Kidney (tissue), 14 donors: ENCODE results near the gene ZMIZ2. TPM values are rescaled to one million over a fixed set of nuclear protein-coding genes. Genes with fewer than 3 reads are reported as not detected.

Experiments used
- DNase-seq, 5 donors: peaks; one replicate each; pipeline ENCODE4 v3.0.0-alpha.2; 2013 to 2020
- FAIRE-seq: peaks from 2 replicates; lab custom pipeline; 2012; peaks lifted over from hg19 to GRCh38; lab: Jason Lieb, UNC
- H3K27ac ChIP-seq, 2 donors: one replicate each; pipeline ENCODE4 v1.7.0; 2013; ENCODE audit warnings: low read depth in 2 of 2, low read length in 2 of 2, inconsistent platforms in 1 of 2
- H3K27me3 ChIP-seq: one replicate; pipeline ENCODE4 v1.7.1; 2013; ENCODE audit warnings: low read length, inconsistent platforms; ENCODE audit not compliant: control insufficient read depth, insufficient read depth
- H3K36me3 ChIP-seq, 3 donors: one replicate each; pipeline versions ENCODE4 v1.7.0 to v1.7.1; 2013; ENCODE audit warnings: low read length in 3 of 3, control low read depth in 1 of 3, inconsistent platforms in 1 of 3; ENCODE audit not compliant: insufficient read depth in 3 of 3, control insufficient read depth in 2 of 3
- H3K4me1 ChIP-seq, 3 donors: one replicate each; pipeline versions ENCODE4 v1.7.0 to v1.7.1; 2013; ENCODE audit warnings: low read length in 3 of 3, inconsistent platforms in 1 of 3, low read depth in 1 of 3; ENCODE audit not compliant: control insufficient read depth in 2 of 3, insufficient read depth in 2 of 3
- H3K4me3 ChIP-seq, 3 donors: one replicate each; pipeline versions ENCODE4 v1.7.0 to v1.8.1; 2013; ENCODE audit warnings: low read length in 3 of 3, control low read depth in 1 of 3, inconsistent platforms in 1 of 3
- H3K9ac ChIP-seq, 3 donors: one replicate each; pipeline versions ENCODE4 v1.7.0 to v1.7.1; 2013; ENCODE audit warnings: low read length in 3 of 3, control low read depth in 1 of 3, inconsistent platforms in 1 of 3
- H3K9me3 ChIP-seq, 3 donors: one replicate each; pipeline versions ENCODE4 v1.7.0 to v1.7.1; 2013; ENCODE audit warnings: low read length in 3 of 3, control low read depth in 1 of 3, inconsistent platforms in 1 of 3; ENCODE audit not compliant: control insufficient read depth in 2 of 3, insufficient read depth in 1 of 3
- intact Hi-C: fragments of 100-400 bp; cut with DNase I; formaldehyde crosslinking; loops from one replicate; pipeline ENCODE4 v1.11.1; 2022
- polyA plus RNA-seq: library from polyadenylated mRNA; stranded (reverse); fragments of 350-450 nt; fragmentation: Illumina TruSeq; extraction: RNeasy Lipid Tissue Mini Kit (QIAGEN cat#74804); gene quantifications from one replicate; pipeline ENCODE4 v1.2.3, GENCODE V29; 2014; ENCODE audit warnings: low read depth, low replicate concordance; ENCODE audit not compliant: insufficient read depth
- total RNA-seq: library from RNA; stranded (reverse); fragmentation: NEBNext Ultra II Directional; extraction: Animal tissue kit (Norgen Biotek cat#: 25700); gene quantifications from one replicate; pipeline ENCODE4 v1.2.1, GENCODE V29; 2021
- TF ChIP-seq, protein P1 (sequence below): IDR thresholded peaks from 3 replicates; pipeline ENCODE4 v1.5.1; 2012; ENCODE audit warnings: mild to moderate bottlenecking, moderate library complexity, borderline replicate concordance; ENCODE audit not compliant: insufficient read depth; ENCODE audit errors: extremely low read depth
- donor health status: control.
- donor health status: control.
- donor health status: control.
- donor health status: control.
- donor health status: control.
- donor health status: DM: yes; HTN: yes; CAD: no.
- donor health status: Normal renal cell carcinoma (clear cell type).

Gene ZMIZ2
- total and polyA plus RNA-seq, 2 donors from 2014 or later: 30.5 to 127 TPM

DNA sequence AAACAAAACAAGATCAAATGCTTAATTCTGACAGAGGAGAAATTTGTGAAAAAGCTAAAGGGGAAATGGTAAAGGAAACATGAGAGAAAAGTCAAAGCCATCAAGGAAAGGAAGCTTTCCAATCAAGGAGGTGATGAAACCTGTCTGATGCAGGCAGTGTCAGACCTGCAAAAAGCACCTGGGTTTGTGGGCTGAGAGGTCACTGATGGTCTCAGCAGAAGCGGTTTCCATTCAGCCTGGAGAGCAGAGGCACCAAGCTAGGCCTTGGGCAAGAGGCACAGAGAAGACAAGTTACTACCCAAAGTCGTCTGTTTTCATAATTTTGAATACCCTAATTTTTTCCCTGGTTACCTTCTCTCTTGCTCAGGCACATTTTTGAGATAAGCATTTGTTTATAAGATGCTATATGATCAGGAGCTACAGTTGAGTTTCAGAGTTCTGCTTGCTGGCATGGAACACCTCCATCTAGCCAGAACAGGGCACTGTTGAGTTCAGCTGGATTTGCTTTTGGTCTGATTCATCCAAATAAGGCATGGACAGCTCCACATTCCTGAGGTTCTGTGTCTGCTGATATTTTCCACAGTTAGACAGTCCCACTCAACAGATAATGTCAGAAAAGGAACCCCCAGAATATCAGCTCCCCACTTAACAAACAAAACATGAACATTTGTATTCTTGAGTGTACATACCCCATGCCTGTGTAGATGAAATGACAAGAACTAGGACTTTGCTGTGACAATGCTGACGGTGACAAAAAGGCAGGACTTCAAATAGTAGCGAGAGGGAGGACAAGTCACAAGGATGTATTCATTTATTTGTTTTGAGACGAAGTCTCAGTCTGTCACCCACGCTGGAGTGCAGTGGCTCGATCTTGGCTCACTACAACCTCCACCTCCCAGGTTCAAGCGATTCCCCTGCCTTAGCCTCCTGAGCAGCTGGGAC, 42.9 kb downstream of the ZMIZ2 start:
- no peak overlapping the region for H3K9ac ChIP-seq
- H3K27me3 ChIP-seq: no peaks in the 10 kb centered on the region
- DNase-seq (no peak), FAIRE-seq (no peak)
- H3K27ac ChIP-seq: no peak overlapping the region
- H3K9me3 ChIP-seq: no peaks in the 10 kb centered on the region
- H3K4me1 ChIP-seq: peaks cover 0 to 2% (median 0%) of the 10 kb centered on the region in 3 donors
- H3K4me3 ChIP-seq: no peak overlapping the region
- intact Hi-C loops: no loop called here
- no peaks in the 10 kb centered on the region for H3K36me3 ChIP-seq
- TF ChIP-seq, protein P1, sequence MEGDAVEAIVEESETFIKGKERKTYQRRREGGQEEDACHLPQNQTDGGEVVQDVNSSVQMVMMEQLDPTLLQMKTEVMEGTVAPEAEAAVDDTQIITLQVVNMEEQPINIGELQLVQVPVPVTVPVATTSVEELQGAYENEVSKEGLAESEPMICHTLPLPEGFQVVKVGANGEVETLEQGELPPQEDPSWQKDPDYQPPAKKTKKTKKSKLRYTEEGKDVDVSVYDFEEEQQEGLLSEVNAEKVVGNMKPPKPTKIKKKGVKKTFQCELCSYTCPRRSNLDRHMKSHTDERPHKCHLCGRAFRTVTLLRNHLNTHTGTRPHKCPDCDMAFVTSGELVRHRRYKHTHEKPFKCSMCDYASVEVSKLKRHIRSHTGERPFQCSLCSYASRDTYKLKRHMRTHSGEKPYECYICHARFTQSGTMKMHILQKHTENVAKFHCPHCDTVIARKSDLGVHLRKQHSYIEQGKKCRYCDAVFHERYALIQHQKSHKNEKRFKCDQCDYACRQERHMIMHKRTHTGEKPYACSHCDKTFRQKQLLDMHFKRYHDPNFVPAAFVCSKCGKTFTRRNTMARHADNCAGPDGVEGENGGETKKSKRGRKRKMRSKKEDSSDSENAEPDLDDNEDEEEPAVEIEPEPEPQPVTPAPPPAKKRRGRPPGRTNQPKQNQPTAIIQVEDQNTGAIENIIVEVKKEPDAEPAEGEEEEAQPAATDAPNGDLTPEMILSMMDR: no peak

DNA sequence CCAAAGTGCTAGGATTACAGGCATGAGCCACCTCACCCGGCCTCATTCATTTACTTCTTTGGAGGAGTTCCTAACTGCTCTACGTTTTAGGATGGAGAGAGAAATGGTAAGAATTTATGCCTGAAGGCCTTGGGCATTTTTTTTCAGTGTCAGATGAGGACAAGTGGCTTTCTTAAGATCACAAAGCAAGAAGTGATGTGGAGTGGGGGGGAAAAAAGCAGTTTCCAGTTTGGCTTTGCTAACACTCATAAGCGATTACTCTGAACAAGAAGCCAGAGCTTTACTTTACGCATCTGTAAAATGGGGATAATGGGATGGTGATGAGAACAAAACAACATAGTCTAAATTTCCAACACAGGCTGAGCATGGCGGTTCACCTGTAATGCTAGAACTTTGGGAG, 45.3 kb downstream of the ZMIZ2 start:
- no peak for FAIRE-seq
- no peak overlapping the region for H3K27ac ChIP-seq
- intact Hi-C loops: no loop called here
- H3K4me1 ChIP-seq: peaks cover 0 to 11% (median 6%) of the 10 kb centered on the region in 3 donors
- H3K9me3 ChIP-seq: no peaks in the 10 kb centered on the region
- DNase-seq: no peak
- H3K27me3 ChIP-seq: no peaks in the 10 kb centered on the region
- H3K36me3 ChIP-seq: peaks cover 0 to under 1% (median 0%) of the 10 kb centered on the region in 3 donors
- no peak overlapping the region for H3K9ac ChIP-seq
- TF ChIP-seq, protein P1: no peak
- H3K4me3 ChIP-seq: no peak overlapping the region

DNA sequence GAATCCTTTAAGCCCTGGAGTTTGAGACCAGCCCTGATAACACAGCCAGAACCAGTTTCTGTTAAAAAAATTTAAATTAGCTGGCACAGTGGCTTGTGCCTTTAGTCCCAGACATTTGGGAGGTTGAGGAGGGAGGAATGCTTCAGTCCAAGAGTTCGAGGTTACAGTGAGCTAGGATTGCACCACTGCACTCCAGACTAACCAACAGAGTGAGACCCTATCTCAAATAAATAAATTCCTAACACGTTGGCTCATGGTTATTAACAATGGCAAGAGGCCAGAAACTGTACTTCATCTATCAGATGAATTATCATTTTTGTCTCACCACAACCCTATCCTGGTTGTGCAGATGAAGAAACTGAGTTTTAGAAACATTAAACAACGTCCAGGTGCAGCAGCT, 45.7 kb downstream of the ZMIZ2 start:
- peaks cover 0 to 2% (median under 1%) of the 10 kb centered on the region in 3 donors for H3K36me3 ChIP-seq
- intact Hi-C loops: no loop called here
- TF ChIP-seq, protein P1: no peak
- H3K9me3 ChIP-seq: no peaks in the 10 kb centered on the region
- H3K4me1 ChIP-seq: peaks cover 0 to 11% (median 6%) of the 10 kb centered on the region in 3 donors
- DNase-seq (no peak), FAIRE-seq (no peak)
- no peak overlapping the region for H3K9ac ChIP-seq
- no peaks in the 10 kb centered on the region for H3K27me3 ChIP-seq
- no peak overlapping the region for H3K4me3 ChIP-seq
- no peak overlapping the region for H3K27ac ChIP-seq
